Lower leg skin (tissue), 4 donors: Measurements from ENCODE around the gene BORCS5. TPM values are rescaled to one million over a fixed set of nuclear protein-coding genes. Genes with fewer than 3 reads are reported as not detected.

Experiments
- DNase-seq, 2 donors: peaks; one replicate each; pipeline ENCODE4 v3.0.0-alpha.2; 2019; ENCODE audit warnings: low spot score in 2 of 2
- H3K4me3 ChIP-seq: fragments of 200-600 bp; sonication (generic); 2 replicates; pipeline ENCODE4 v1.5.1; 2017; ENCODE audit warnings: mild to moderate bottlenecking, low read depth; ENCODE audit not compliant: poor library complexity, severe bottlenecking
- CTCF ChIP-seq, 3 donors: fragments of 450-650 bp; IDR thresholded peaks; one replicate each; pipeline ENCODE4 v1.5.1; 2016; ENCODE audit warnings: antibody characterized with exemption in 3 of 3, mild to moderate bottlenecking in 3 of 3, moderate library complexity in 2 of 3
- POLR2A ChIP-seq, 2 donors: fragments of 450-650 bp; IDR thresholded peaks; one replicate each; pipeline ENCODE4 v1.6.1; 2016 to 2017; ENCODE audit warnings: antibody characterized with exemption in 2 of 2, mild to moderate bottlenecking in 1 of 2, moderate library complexity in 1 of 2
- WGBS, 2 donors: methylation state at CpG; one replicate each; pipeline ENCODE4 v1.1.5; 2018; 5-methylcytosine and 5-hydroxymethylcytosine counted together
- intact Hi-C: fragments of 100-400 bp; cut with DNase I; formaldehyde crosslinking; loops from one replicate; pipeline ENCODE4 v1.15.0; 2023; ENCODE audit warnings: low total_unique reads
- total RNA-seq, 4 donors: library from RNA; depleted of rRNA; stranded (reverse); fragments of >200 nt; gene quantifications; one replicate each; pipeline ENCODE4 v1.1.0, GENCODE V29; 2016

Gene BORCS5
- total RNA-seq, 4 donors from 2014 or later: 5.3 to 13.4 (median 10.1) TPM

- no peak overlapping the region for H3K4me3 ChIP-seq
- no peak for DNase-seq
- WGBS, 2 donors: 88 to 93% methylated on average over 2 of the region's 2 CpGs
- TF ChIP-seq POLR2A (IDR thresholded peaks at IDR 0.05) (no peak), CTCF (IDR thresholded peaks at IDR 0.05) (no peak)
- intact Hi-C loops: no loop called here
These were observed 80.0 kb downstream of the BORCS5 start for GRCh38 chr12:12436831-12437345.

GRCh38 chr12:12439636-12440035 lies 82.8 kb downstream of the BORCS5 start:
- intact Hi-C loops: no loop called here

DNA sequence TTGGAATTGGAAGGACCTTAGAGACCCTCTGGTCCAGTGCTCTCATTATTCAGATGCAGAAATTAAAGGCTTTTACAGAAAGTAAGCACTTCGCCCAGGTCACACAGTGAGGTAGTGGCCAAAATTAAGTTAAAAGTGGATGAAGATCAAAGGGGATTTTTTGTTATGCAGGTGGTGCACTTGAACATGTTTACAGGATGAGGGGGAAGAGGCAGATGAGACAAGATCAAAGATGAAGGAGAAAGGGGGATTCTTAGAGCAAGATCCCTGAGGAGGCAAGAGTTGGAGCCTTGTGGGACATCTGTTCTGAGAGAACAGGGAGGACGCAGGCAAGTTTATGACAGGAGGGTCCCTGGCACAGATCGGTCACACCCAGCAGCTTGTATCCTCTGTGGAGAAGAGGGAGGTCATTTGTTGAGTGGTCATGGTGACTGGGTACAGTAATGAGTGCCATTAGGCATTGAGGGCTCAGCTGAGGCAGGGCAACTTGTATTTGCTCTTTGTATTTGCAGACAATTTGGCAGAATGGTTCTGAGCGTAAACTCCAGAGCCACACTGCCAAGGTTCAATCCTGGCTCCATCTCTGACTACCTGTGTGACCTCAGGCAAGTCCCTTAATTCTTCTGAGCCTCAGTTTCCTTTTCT lies 84.0 kb downstream of the BORCS5 start:
- intact Hi-C loops: no loop called here
- H3K4me3 ChIP-seq: no peak overlapping the region
- DNase-seq: no peak
- WGBS, 2 donors: 94 to 96% methylated on average over 4 of the region's 4 CpGs
- no peak for TF ChIP-seq CTCF (IDR thresholded peaks at IDR 0.05)
- no peak for TF ChIP-seq POLR2A (IDR thresholded peaks at IDR 0.05)

More at GRCh38 chr12:12439636-12440035, 82.8 kb downstream of the BORCS5 start:
- no peak for TF ChIP-seq POLR2A (IDR thresholded peaks at IDR 0.05)
- no peak for TF ChIP-seq CTCF (IDR thresholded peaks at IDR 0.05)
- WGBS, 2 donors: 72 to 83% methylated on average over 6 of the region's 6 CpGs
- DNase-seq: no peak
- H3K4me3 ChIP-seq: no peak overlapping the region

DNA sequence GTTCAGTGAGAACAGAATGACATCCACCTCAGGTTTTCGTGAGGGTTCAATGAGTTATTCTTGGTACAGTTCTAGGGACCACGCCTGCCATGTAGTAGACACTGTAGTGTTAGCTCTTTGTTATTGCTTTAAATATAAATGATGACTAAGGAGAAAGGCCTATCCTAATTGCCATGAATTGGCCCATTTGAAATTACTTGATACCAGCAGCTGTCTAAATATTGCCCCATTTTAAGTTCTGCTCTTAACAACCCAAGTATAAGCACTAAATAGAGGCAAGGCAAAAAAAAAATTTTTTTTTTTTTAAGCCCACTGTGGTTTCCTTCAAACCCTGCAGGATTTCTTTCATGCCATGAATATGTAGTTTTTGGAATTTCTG lies 84.5 kb downstream of the BORCS5 start:
- no peak overlapping the region for H3K4me3 ChIP-seq
- DNase-seq: no peak
- 86 to 91% methylated on average over 2 of the region's 2 CpGs for WGBS, 2 donors
- intact Hi-C loops: no loop called here
- TF ChIP-seq POLR2A (IDR thresholded peaks at IDR 0.05): no peak
- no peak for TF ChIP-seq CTCF (IDR thresholded peaks at IDR 0.05)

DNA sequence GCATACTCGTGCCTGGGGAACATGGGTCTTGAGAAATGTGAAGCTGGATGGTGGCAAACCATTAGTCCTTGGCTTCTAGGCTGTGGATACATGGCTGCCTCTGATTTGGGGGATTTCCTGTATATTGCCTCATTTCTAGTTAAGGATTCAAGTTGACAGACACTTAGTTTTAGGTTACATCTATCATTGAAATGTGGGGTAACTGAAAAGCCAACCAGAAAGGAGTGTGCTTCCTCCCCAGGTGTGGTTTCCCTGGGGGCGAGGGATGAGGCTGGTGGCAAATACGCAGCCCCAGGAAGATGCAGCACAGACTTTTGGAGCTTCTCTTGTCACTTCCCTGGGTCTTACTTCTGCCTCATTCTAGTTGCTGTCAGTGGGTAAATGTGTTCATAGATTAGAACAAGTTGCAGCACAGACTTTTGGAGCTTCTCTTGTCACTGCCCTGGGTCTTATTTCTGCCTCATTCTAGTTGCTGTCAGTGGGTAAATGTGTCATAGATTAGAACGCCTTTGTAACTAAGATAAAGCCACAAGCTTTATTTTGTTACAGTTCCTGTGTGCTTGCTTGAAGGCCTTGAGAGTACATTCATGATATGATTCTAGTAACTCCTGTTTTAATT lies 85.1 kb downstream of the BORCS5 start:
- no peak for TF ChIP-seq POLR2A (IDR thresholded peaks at IDR 0.05)
- no peak for TF ChIP-seq CTCF (IDR thresholded peaks at IDR 0.05)
- no peak for DNase-seq
- no peak overlapping the region for H3K4me3 ChIP-seq
- intact Hi-C loops: no loop called here
- WGBS, 2 donors: 61 to 69% methylated on average over 4 of the region's 4 CpGs
